Airway epithelial cell (primary cell): ENCODE results near the gene MYL3. TPM values are rescaled to one million over a fixed set of nuclear protein-coding genes. Genes with fewer than 3 reads are reported as not detected.

Experiments used
- total RNA-seq: library from RNA; depleted of rRNA; stranded (reverse); fragments of >200 nt; gene quantifications from 2 replicates; pipeline ENCODE4 v1.2.3, GENCODE V29; 2015

The MYL3 gene
- not detected in 2 replicates for total RNA-seq

DNA sequence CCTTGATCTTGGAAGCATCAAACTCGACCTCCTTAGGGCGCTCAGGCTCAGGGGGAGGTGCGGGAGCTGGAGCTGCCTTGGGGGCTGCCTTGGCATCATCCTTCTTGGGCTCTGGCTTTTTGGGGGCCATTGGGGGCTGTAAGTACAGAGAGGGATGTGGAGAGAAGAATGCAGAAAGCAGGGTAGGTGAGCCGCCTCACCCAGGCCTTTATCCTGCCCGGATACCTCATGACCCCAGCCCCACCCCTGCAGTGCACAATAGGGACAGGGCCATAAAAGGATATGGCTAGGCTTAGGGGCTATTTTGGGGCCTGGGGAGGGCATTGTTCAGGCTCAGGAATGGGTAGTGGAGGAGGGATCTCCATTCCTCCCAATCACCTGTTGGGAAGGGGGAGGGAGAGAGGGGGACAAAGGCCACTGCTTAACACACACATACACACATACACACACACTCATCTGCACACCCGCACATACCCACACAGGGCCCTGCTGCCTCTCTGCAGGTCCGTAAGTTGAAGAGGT, at the start of gene MYL3:
Gene MYL3 (minus strand): TSS at position 184 of the 522 bp plus-strand sequence. CDS start 54 bp downstream, at position 130.

DNA sequence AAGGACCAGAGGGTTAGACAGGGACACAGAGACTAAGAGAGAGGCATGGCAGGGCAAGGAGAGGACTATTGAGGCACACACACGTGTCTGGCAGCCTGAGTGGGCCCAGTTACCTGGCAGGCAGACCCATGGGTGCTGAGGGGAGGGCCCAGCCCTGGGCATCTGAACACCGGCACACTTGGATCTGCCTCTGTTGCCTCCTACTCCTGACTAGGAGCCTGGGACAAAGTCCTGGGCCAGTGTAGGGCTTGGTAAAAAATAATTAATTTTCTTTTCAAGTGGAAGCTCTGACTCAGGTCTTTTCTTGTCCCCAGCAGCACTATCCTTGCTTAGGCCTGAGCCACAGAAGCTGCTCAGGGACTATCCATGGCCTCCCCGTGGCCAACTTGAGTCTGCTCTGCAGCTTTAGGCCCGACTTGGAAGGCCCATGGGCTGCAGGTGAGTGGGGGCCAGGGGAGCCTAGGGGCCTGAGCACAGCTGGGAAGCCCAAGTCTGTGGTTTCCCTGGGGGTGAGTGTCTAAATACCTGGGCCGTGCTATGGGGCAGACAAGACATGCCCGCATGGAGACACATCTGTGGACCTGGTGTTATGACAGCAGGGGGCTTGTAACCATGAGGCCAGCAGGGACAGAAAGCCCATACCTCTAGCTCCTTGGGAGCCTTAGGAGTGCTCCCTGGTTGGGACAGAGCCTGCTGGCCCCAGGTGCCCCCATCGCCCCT, 14.3 kb upstream of the MYL3 start, which contains the start of gene PTH1R:
Gene PTH1R (plus strand): TSS at position 316 of the 720 bp plus-strand sequence. CDS start 5,839 bp downstream, outside the sequence.

Other genes with a start within 250 kb of the MYL3 start
- gene ALS2CL, start 169.8 kb downstream of the MYL3 start, total RNA-seq, result 49.5 and 57.3 TPM in 2 replicates
- gene TMIE, start 162.1 kb downstream of the MYL3 start, total RNA-seq, result 0.14 TPM in 1 of 2 replicates, not detected in the other
- gene PRSS50, start 145.6 kb downstream of the MYL3 start, total RNA-seq, result not detected in 2 replicates
- gene PTH1R, start 14.3 kb upstream of the MYL3 start, total RNA-seq, result not detected in 2 replicates
- gene CCDC12, start 113.3 kb upstream of the MYL3 start, total RNA-seq, result 43.4 and 58.6 TPM in 2 replicates
- 102 and 112 TPM in 2 replicates for gene NBEAL2, start 116.2 kb upstream of the MYL3 start, total RNA-seq